ENCODE measurements around the gene OR10H4. TPM values are rescaled to one million over a fixed set of nuclear protein-coding genes. Genes with fewer than 3 reads are reported as not detected.

OR10H4 gene
- total and polyA plus RNA-seq, 2 of the 13 experiments (the other 11 are each of a cell fraction or from before 2014, with no cell fraction given): not detected

DNA sequence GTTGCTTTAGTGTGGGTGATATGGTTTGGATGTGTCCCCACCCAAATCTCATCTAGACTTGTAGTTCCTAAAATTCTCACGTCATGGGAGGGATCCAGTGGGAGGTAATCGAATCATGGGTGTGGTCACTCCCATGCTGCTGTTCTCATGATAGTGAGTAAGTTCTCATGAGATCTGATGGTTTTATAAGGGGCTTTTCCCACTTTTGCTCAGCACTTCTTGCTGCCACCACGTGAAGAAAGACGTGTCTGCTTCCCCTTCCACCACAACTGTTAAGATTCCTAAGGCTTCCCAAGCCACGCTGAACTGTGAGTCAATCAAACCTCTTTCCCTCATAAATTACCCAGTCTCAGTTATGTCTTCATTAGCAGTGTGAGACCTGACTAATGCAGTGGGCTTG is 26.0 kb downstream of the OR10H4 start:
- WGBS (ENCODE audit: low lambda C conversion rate): 6% methylated on average over 5 of the region's 5 CpGs
- TF ChIP-seq ZNF446 (CRISPR knock-in tag; IDR thresholded peaks at IDR 0.05) (no peak), FLYWCH1 (CRISPR knock-in tag; IDR thresholded peaks at IDR 0.05) (no peak), AFF4 (CRISPR knock-in tag; IDR thresholded peaks at IDR 0.05) (no peak), SP5 (CRISPR knock-in tag; IDR thresholded peaks at IDR 0.05; ENCODE audit: borderline replicate concordance, low read depth) (no peak), ZNF34 (CRISPR knock-in tag; IDR thresholded peaks at IDR 0.05; ENCODE audit: borderline replicate concordance) (no peak), POGZ (CRISPR knock-in tag; IDR thresholded peaks at IDR 0.05) (no peak), MED8 (CRISPR knock-in tag; IDR thresholded peaks at IDR 0.05; ENCODE audit: insufficient replicate concordance) (no peak), BCL3 (CRISPR knock-in tag; IDR thresholded peaks at IDR 0.05) (no peak), POLR2AphosphoS5 (IDR thresholded peaks at IDR 0.05; ENCODE audit: low read depth, low read length) (no peak), ZNF615 (CRISPR knock-in tag; IDR thresholded peaks at IDR 0.05; ENCODE audit: borderline replicate concordance) (no peak)
- TF ChIP-seq, protein P1, sequence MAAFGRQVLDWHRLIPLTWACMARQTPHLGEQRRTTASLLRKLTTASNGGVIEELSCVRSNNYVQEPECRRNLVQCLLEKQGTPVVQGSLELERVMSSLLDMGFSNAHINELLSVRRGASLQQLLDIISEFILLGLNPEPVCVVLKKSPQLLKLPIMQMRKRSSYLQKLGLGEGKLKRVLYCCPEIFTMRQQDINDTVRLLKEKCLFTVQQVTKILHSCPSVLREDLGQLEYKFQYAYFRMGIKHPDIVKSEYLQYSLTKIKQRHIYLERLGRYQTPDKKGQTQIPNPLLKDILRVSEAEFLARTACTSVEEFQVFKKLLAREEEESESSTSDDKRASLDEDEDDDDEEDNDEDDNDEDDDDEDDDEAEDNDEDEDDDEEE (CRISPR knock-in tag; IDR thresholded peaks at IDR 0.05): no peak
- TF ChIP-seq, protein P2, sequence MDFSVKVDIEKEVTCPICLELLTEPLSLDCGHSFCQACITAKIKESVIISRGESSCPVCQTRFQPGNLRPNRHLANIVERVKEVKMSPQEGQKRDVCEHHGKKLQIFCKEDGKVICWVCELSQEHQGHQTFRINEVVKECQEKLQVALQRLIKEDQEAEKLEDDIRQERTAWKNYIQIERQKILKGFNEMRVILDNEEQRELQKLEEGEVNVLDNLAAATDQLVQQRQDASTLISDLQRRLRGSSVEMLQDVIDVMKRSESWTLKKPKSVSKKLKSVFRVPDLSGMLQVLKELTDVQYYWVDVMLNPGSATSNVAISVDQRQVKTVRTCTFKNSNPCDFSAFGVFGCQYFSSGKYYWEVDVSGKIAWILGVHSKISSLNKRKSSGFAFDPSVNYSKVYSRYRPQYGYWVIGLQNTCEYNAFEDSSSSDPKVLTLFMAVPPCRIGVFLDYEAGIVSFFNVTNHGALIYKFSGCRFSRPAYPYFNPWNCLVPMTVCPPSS (IDR thresholded peaks at IDR 0.05): no peak
- TF ChIP-seq, protein P3, sequence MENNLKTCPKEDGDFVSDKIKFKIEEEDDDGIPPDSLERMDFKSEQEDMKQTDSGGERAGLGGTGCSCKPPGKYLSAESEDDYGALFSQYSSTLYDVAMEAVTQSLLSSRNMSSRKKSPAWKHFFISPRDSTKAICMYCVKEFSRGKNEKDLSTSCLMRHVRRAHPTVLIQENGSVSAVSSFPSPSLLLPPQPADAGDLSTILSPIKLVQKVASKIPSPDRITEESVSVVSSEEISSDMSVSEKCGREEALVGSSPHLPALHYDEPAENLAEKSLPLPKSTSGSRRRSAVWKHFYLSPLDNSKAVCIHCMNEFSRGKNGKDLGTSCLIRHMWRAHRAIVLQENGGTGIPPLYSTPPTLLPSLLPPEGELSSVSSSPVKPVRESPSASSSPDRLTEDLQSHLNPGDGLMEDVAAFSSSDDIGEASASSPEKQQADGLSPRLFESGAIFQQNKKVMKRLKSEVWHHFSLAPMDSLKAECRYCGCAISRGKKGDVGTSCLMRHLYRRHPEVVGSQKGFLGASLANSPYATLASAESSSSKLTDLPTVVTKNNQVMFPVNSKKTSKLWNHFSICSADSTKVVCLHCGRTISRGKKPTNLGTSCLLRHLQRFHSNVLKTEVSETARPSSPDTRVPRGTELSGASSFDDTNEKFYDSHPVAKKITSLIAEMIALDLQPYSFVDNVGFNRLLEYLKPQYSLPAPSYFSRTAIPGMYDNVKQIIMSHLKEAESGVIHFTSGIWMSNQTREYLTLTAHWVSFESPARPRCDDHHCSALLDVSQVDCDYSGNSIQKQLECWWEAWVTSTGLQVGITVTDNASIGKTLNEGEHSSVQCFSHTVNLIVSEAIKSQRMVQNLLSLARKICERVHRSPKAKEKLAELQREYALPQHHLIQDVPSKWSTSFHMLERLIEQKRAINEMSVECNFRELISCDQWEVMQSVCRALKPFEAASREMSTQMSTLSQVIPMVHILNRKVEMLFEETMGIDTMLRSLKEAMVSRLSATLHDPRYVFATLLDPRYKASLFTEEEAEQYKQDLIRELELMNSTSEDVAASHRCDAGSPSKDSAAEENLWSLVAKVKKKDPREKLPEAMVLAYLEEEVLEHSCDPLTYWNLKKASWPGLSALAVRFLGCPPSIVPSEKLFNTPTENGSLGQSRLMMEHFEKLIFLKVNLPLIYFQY (CRISPR knock-in tag; IDR thresholded peaks at IDR 0.05; ENCODE audit: borderline replicate concordance): no peak

More for the DNA sequence above, 26.0 kb downstream of the OR10H4 start:
- H3K9me3 ChIP-seq (ENCODE audit: low read length): no peaks in the 10 kb centered on the region
- H4K20me1 ChIP-seq (ENCODE audit: insufficient read depth, low read length): no peaks in the 10 kb centered on the region
- CTCF ChIA-PET (ENCODE audit: low intra/inter-chr PET ratio, low total read pairs): no interaction called here
- no peak for ATAC-seq
- BruUV-seq (replicated peaks): no TSS peak
- no peak for FAIRE-seq
- no peak for DNase-seq (ENCODE audit: low spot score)
- H2AFZ ChIP-seq (ENCODE audit: low read length): no peak overlapping the region
- H3K4me3 ChIP-seq (replicated peaks in 1 of 3; ENCODE audit: insufficient read depth in 1 of 3, low read depth in 2 of 3, low read length in 3 of 3): no peak overlapping the region
- no peak overlapping the region for H3K4me2 ChIP-seq (ENCODE audit: low read depth, low read length)
- H3K4me1 ChIP-seq (ENCODE audit: insufficient read depth, low read length): no peaks in the 10 kb centered on the region
- H3K79me2 ChIP-seq (ENCODE audit: insufficient read depth, low read length): no peaks in the 10 kb centered on the region
- H3K36me3 ChIP-seq (replicated peaks in 1 of 2; ENCODE audit: control insufficient read depth in 1 of 2, insufficient read depth in 2 of 2, low read length in 2 of 2): no peaks in the 10 kb centered on the region
- POLR2A ChIA-PET: no interaction called here
- intact Hi-C loops (cut with micrococcal nuclease; ENCODE audit: unreplicated experiment) (no loop called here), in situ Hi-C loops (cut with HindIII; ENCODE audit: extremely low pct_ligation_motif_present, low pct_unique_long_range_greater_than_20kb) (no loop called here)
- no peak overlapping the region for H3K27ac ChIP-seq (ENCODE audit: extremely low read length, insufficient read depth, low read length)
- no peak overlapping the region for H3K9ac ChIP-seq (ENCODE audit: insufficient read depth, low read depth, low read length)
- no peaks in the 10 kb centered on the region; a peak in 1 of 5 replicates for H3K27me3 ChIP-seq (ENCODE audit: control insufficient read depth in 1 of 2, insufficient read depth in 2 of 2, low read length in 2 of 2)

Data from HepG2 (cell line).